Peyer's patch (tissue), 4 donors: ENCODE results near the gene MUC6.

ENCODE experiments used
- POLR2A ChIP-seq, 2 donors: fragments of 450-650 bp; IDR thresholded peaks; one replicate each; pipeline ENCODE4 v1.5.1; 2017; ENCODE audit warnings: antibody characterized with exemption in 2 of 2, mild to moderate bottlenecking in 2 of 2, moderate library complexity in 2 of 2
- TF ChIP-seq, protein P1 (sequence below), 6 experiments: fragments of 450-650 bp in 4 of 6; fragments of 200-600 bp in 2 of 6; sonication (generic) in 1 of 6; IDR thresholded peaks; one replicate each; pipeline ENCODE4 v1.5.1; 2017 to 2019; ENCODE audit warnings: antibody characterized with exemption in 6 of 6, mild to moderate bottlenecking in 3 of 6, moderate library complexity in 1 of 6

DNA sequence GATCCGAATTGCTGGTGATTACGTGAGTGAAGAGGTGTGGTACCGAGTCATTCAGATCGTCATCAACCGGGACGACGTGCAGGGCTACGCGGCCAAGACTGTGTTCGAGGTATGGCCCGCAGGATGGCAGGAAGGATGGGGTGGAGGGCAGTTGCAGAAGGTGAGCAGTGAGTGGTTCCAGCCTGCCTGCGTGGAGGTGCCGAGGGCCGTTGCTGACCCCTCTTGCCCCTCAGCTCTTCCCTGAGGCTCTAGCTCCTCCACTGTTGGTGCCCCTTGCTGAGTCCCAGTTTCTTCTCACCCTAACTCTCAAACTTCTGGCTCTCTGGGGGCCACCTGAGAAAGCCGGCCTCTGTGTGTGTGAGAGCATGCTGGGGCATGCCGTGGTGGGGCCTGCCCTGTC, 43.9 kb downstream of the MUC6 start:
- TF ChIP-seq, protein P1, sequence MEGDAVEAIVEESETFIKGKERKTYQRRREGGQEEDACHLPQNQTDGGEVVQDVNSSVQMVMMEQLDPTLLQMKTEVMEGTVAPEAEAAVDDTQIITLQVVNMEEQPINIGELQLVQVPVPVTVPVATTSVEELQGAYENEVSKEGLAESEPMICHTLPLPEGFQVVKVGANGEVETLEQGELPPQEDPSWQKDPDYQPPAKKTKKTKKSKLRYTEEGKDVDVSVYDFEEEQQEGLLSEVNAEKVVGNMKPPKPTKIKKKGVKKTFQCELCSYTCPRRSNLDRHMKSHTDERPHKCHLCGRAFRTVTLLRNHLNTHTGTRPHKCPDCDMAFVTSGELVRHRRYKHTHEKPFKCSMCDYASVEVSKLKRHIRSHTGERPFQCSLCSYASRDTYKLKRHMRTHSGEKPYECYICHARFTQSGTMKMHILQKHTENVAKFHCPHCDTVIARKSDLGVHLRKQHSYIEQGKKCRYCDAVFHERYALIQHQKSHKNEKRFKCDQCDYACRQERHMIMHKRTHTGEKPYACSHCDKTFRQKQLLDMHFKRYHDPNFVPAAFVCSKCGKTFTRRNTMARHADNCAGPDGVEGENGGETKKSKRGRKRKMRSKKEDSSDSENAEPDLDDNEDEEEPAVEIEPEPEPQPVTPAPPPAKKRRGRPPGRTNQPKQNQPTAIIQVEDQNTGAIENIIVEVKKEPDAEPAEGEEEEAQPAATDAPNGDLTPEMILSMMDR (IDR thresholded peaks at IDR 0.05): no peak
- TF ChIP-seq POLR2A (IDR thresholded peaks at IDR 0.05): no peak
